ENCODE measurements around the gene SELENOI. TPM values are rescaled to one million over a fixed set of nuclear protein-coding genes. Genes with fewer than 3 reads are reported as not detected.

SELENOI gene
- total and polyA plus RNA-seq, 2 donors (not counting 3 experiments of a cell fraction or from before 2014, with no cell fraction given): 10.8 to 25.3 TPM

DNA sequence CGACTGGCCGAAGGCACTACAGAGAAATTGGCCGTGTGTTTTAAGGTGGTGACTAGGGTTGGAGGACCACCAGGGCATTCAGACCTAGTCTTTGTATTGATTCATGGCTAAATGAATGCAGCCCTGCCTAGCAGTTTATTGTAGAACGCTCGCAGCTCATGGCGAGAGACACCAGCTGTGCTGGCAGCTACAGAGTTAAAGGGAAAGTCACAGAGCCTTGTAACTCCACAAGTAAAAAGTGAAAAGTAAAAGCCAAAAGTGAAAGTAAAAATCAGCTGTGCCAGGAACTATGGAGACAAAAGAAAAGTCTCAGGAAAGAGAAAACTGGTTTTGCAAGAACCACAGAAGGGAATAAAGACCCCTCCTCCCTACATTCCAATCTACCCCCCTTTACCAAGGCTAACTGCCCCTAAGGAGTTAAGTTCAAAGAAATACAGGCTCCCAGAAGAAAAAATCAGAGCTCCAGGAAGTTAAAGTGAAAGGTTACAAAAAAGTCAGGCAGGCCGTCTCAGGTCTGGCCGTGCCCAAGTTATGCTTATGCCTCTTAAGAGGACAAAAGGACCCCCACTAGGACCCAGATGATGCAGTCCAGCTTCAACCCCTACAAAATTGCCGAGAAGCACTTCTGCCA lies 46.4 kb upstream of the SELENOI start:
- intact Hi-C loops (cut with micrococcal nuclease): loop anchor here (1.0 kb wide), 1 partner anchor 55 kb away; the partner anchor contains the start of genes HADHA and HADHB
- ChIA-PET CTCF (interaction anchor here (0.8 to 1.3 kb wide), 5 partner anchors 9 to 56 kb away, joined by 3 read pairs; partner anchors contain the start of genes HADHA and SELENOI), POLR2A (no interaction called here)
- peak; percentile 76 for FAIRE-seq
- Histone ChIP-seq H3K27me3 (ENCODE audit: control insufficient read depth in 2 of 2, insufficient read depth in 2 of 2, low read length in 2 of 2) (no peaks in the 10 kb centered on the region), H4K20me1 (replicated peaks; ENCODE audit: control insufficient read depth, extremely low read depth, insufficient read depth, low read length) (no peaks in the 10 kb centered on the region), H3K9ac (replicated peaks; ENCODE audit: extremely low read depth, insufficient read depth, low read length) (peak overlapping the region; percentile 41), H3K36me3 (ENCODE audit: control insufficient read depth in 2 of 2, extremely low read depth in 1 of 2, insufficient read depth in 2 of 2, low read length in 2 of 2) (no peaks in the 10 kb centered on the region), H3K4me3 (replicated peaks in 1 of 3; ENCODE audit: insufficient read depth in 1 of 3, low read depth in 1 of 3, low read length in 3 of 3) (peak overlapping the region; percentile 27 to 60 (median 37)), H3K9me3 (replicated peaks; ENCODE audit: control insufficient read depth, insufficient read depth, low read length) (no peaks in the 10 kb centered on the region), H3K27ac (ENCODE audit: insufficient read depth, low read depth, low read length) (peak overlapping the region; percentile 64), H2AFZ (ENCODE audit: low read depth, low read length) (peak overlapping the region; percentile 97), H3K4me1 (ENCODE audit: control insufficient read depth, extremely low read depth, insufficient read depth, low read length) (peaks cover 15% of the 10 kb centered on the region), H3K9me1 (replicated peaks; ENCODE audit: control insufficient read depth, extremely low read depth, insufficient read depth, low read length) (no peaks in the 10 kb centered on the region), H3K4me2 (ENCODE audit: insufficient read depth, low read length) (peak overlapping the region; percentile 73), H3K79me2 (ENCODE audit: control insufficient read depth, insufficient read depth, low read length) (no peaks in the 10 kb centered on the region)
- TF ChIP-seq FOS (IDR thresholded peaks at IDR 0.05; ENCODE audit: borderline replicate concordance, insufficient read depth, low read length) (no peak), POLR2A (IDR thresholded peaks at IDR 0.05; ENCODE audit: low read depth, low read length) (peak; percentile 31), MYC (IDR thresholded peaks at IDR 0.05; ENCODE audit: low read depth, low read length) (no peak)
- DNase-seq (ENCODE audit: low read depth, low spot score): peak; percentile 76
- dilution Hi-C loops (cut with MboI; ENCODE audit: extremely low pct_ligation_motif_present, low sequenced_read_pairs): no loop called here
- TSS peak; percentile 28 for BruUV-seq (replicated peaks)

- FAIRE-seq (peak; percentile 53), DNase-seq (ENCODE audit: low read depth, low spot score) (peak; percentile 57)
- intact Hi-C loops (cut with micrococcal nuclease): no loop called here
- Histone ChIP-seq H2AFZ (ENCODE audit: low read depth, low read length) (peak overlapping the region; percentile 97), H3K9ac (replicated peaks; ENCODE audit: extremely low read depth, insufficient read depth, low read length) (peak overlapping the region; percentile 8), H3K4me2 (ENCODE audit: insufficient read depth, low read length) (peak overlapping the region; percentile 73), H3K4me3 (replicated peaks in 1 of 3; ENCODE audit: insufficient read depth in 1 of 3, low read depth in 1 of 3, low read length in 3 of 3) (peak overlapping the region in 1 of 3 experiments; percentile 23), H3K4me1 (ENCODE audit: control insufficient read depth, extremely low read depth, insufficient read depth, low read length) (peaks cover 15% of the 10 kb centered on the region), H3K27ac (ENCODE audit: insufficient read depth, low read depth, low read length) (peak overlapping the region; percentile 64), H3K79me2 (ENCODE audit: control insufficient read depth, insufficient read depth, low read length) (no peaks in the 10 kb centered on the region), H3K9me3 (replicated peaks; ENCODE audit: control insufficient read depth, insufficient read depth, low read length) (no peaks in the 10 kb centered on the region), H3K27me3 (ENCODE audit: control insufficient read depth in 2 of 2, insufficient read depth in 2 of 2, low read length in 2 of 2) (no peaks in the 10 kb centered on the region), H3K9me1 (replicated peaks; ENCODE audit: control insufficient read depth, extremely low read depth, insufficient read depth, low read length) (no peaks in the 10 kb centered on the region), H4K20me1 (replicated peaks; ENCODE audit: control insufficient read depth, extremely low read depth, insufficient read depth, low read length) (no peaks in the 10 kb centered on the region), H3K36me3 (ENCODE audit: control insufficient read depth in 2 of 2, extremely low read depth in 1 of 2, insufficient read depth in 2 of 2, low read length in 2 of 2) (no peaks in the 10 kb centered on the region)
- ChIA-PET CTCF (interaction anchor here (0.8 to 1.3 kb wide), 4 partner anchors 9 to 45 kb away, joined by 3 read pairs; partner anchors contain the start of gene SELENOI), POLR2A (no interaction called here)
- no TSS peak for BruUV-seq (replicated peaks)
- TF ChIP-seq, protein P1, sequence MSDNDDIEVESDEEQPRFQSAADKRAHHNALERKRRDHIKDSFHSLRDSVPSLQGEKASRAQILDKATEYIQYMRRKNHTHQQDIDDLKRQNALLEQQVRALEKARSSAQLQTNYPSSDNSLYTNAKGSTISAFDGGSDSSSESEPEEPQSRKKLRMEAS (IDR thresholded peaks at IDR 0.05; ENCODE audit: insufficient read depth, insufficient read length): no peak
- no peak for TF ChIP-seq FOS (IDR thresholded peaks at IDR 0.05; ENCODE audit: borderline replicate concordance, insufficient read depth, low read length)
- TF ChIP-seq POLR2A (IDR thresholded peaks at IDR 0.05; ENCODE audit: low read depth, low read length): no peak
- TF ChIP-seq EZH2 (IDR thresholded peaks at IDR 0.05; ENCODE audit: borderline replicate concordance, low read depth, low read length, severe bottlenecking): no peak
- TF ChIP-seq POLR2AphosphoS5 (IDR thresholded peaks at IDR 0.05; ENCODE audit: insufficient read depth, low read depth, low read length): no peak
- no peak for TF ChIP-seq JUN (IDR thresholded peaks at IDR 0.05; ENCODE audit: borderline replicate concordance, insufficient read depth, insufficient read length, low read depth)
- TF ChIP-seq GATA2 (IDR thresholded peaks at IDR 0.05; ENCODE audit: insufficient read depth, insufficient read length, low read depth, low read length): no peak
- no peak for TF ChIP-seq MYC (IDR thresholded peaks at IDR 0.05; ENCODE audit: low read depth, low read length)
- TF ChIP-seq CTCF (IDR thresholded peaks at IDR 0.05; ENCODE audit: extremely low read depth in 1 of 2, insufficient read depth in 1 of 2, low read depth in 1 of 2, low read length in 2 of 2): no peak
- dilution Hi-C loops (cut with MboI; ENCODE audit: extremely low pct_ligation_motif_present, low sequenced_read_pairs): no loop called here
Observed at GRCh38 chr2:26300234-26300925, 45.6 kb upstream of the SELENOI start.
